MCF 10A (cell line): ENCODE data around the gene USP6NL. TPM values are rescaled to one million over a fixed set of nuclear protein-coding genes. Genes with fewer than 3 reads are reported as not detected.

Experiments used
- BruUV-seq: library from RNA; stranded (reverse); fragments of 400-500 nt; replicated peaks from 2 replicates; lab custom pipeline; 2021; lab: Mats Ljungman, UMichigan
- CTCF ChIA-PET: fragments of 300-600 bp; sonication (Branson Sonifier 250); formaldehyde crosslinking; extraction: SDS; loops from one replicate; lab custom pipeline; 2021; ENCODE audit warnings: antibody characterized with exemption, inconsistent platforms; lab: Yijun Ruan, JAX
- POLR2A ChIA-PET: fragments of 300-600, 350-650 bp; sonication (Branson Sonifier 250); formaldehyde crosslinking; extraction: SDS; loops from one replicate; lab custom pipeline; 2020; ENCODE audit warnings: antibody characterized with exemption, inconsistent platforms; lab: Yijun Ruan, JAX
- DNase-seq: peaks from one replicate; pipeline ENCODE4 v3.0.0-alpha.2; 2018; ENCODE audit not compliant: unreplicated experiment
- H3K27ac Mint-ChIP-seq: one replicate; pipeline ENCODE4 v1.8.0; 2022; ENCODE audit warnings: mild to moderate bottlenecking, low read depth, mixed read lengths; ENCODE audit not compliant: unreplicated experiment
- H3K27me3 Mint-ChIP-seq: one replicate; pipeline ENCODE4 v1.8.0; 2022; ENCODE audit warnings: mixed read lengths; ENCODE audit not compliant: insufficient read depth, unreplicated experiment
- H3K36me3 Mint-ChIP-seq: one replicate; pipeline ENCODE4 v1.8.0; 2022; ENCODE audit warnings: mild to moderate bottlenecking, moderate library complexity, mixed read lengths; ENCODE audit not compliant: insufficient read depth, unreplicated experiment
- H3K4me1 Mint-ChIP-seq: one replicate; pipeline ENCODE4 v1.8.0; 2022; ENCODE audit warnings: mixed read lengths; ENCODE audit not compliant: insufficient read depth, unreplicated experiment
- H3K4me3 Mint-ChIP-seq: one replicate; pipeline ENCODE4 v1.8.0; 2022; ENCODE audit warnings: mild to moderate bottlenecking, moderate library complexity, mixed read lengths; ENCODE audit not compliant: unreplicated experiment
- H3K9me3 Mint-ChIP-seq: one replicate; pipeline ENCODE4 v1.8.0; 2022; ENCODE audit warnings: mixed read lengths; ENCODE audit not compliant: unreplicated experiment
- intact Hi-C: fragments of 100-400 bp; cut with micrococcal nuclease; formaldehyde crosslinking; loops from 2 replicates; pipeline ENCODE4 v1.14.1; 2022
- total RNA-seq: library from RNA; stranded (reverse); gene quantifications from 2 replicates; pipeline ENCODE4 v1.2.3, GENCODE V29; 2022
- TF ChIP-seq, protein P1 (sequence below): fragments of 200-600 bp; IDR thresholded peaks from one replicate; pipeline ENCODE4 v1.8.0; 2022; ENCODE audit warnings: antibody characterized with exemption, mild to moderate bottlenecking; ENCODE audit not compliant: unreplicated experiment

The USP6NL gene
- total RNA-seq, 1 experiment from 2014 or later = 19.2 TPM

GRCh38 chr10:11539191-11539868 lies 72.1 kb downstream of the USP6NL start:
- CTCF ChIA-PET = no interaction called here
- H3K36me3 Mint-ChIP-seq = no peaks in the 10 kb centered on the region
- peaks cover 17% of the 10 kb centered on the region for H3K4me1 Mint-ChIP-seq
- peak; percentile 62 for DNase-seq
- POLR2A ChIA-PET = interaction anchor here (0.8 to 1.8 kb wide), 7 partner anchors 9 to 70 kb away, joined by 3 to 7 read pairs (median 4); no protein-coding TSS in a partner anchor
- H3K27me3 Mint-ChIP-seq = no peaks in the 10 kb centered on the region
- no TSS peak for BruUV-seq
- H3K9me3 Mint-ChIP-seq = no peaks in the 10 kb centered on the region
- intact Hi-C loops = no loop called here
- no peak overlapping the region for H3K4me3 Mint-ChIP-seq
- peak overlapping the region; percentile 82 for H3K27ac Mint-ChIP-seq
- TF ChIP-seq, protein P1, sequence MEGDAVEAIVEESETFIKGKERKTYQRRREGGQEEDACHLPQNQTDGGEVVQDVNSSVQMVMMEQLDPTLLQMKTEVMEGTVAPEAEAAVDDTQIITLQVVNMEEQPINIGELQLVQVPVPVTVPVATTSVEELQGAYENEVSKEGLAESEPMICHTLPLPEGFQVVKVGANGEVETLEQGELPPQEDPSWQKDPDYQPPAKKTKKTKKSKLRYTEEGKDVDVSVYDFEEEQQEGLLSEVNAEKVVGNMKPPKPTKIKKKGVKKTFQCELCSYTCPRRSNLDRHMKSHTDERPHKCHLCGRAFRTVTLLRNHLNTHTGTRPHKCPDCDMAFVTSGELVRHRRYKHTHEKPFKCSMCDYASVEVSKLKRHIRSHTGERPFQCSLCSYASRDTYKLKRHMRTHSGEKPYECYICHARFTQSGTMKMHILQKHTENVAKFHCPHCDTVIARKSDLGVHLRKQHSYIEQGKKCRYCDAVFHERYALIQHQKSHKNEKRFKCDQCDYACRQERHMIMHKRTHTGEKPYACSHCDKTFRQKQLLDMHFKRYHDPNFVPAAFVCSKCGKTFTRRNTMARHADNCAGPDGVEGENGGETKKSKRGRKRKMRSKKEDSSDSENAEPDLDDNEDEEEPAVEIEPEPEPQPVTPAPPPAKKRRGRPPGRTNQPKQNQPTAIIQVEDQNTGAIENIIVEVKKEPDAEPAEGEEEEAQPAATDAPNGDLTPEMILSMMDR = no peak

- no peaks in the 10 kb centered on the region for H3K36me3 Mint-ChIP-seq
- peaks cover 17% of the 10 kb centered on the region for H3K4me1 Mint-ChIP-seq
- H3K27ac Mint-ChIP-seq = peak overlapping the region; percentile 82
- DNase-seq = no peak
- intact Hi-C loops = no loop called here
- no peaks in the 10 kb centered on the region for H3K27me3 Mint-ChIP-seq
- no peak overlapping the region for H3K4me3 Mint-ChIP-seq
- no peaks in the 10 kb centered on the region for H3K9me3 Mint-ChIP-seq
- TF ChIP-seq, protein P1 = no peak
- ChIA-PET CTCF (interaction anchor here (1.2 to 1.7 kb wide), 2 partner anchors 23 to 218 kb away, joined by 3 to 5 read pairs; no protein-coding TSS in a partner anchor), POLR2A (interaction anchor here (0.7 to 1.8 kb wide), 5 partner anchors 13 to 71 kb away, joined by 3 to 7 read pairs (median 4); no protein-coding TSS in a partner anchor)
- TSS peak; percentile 35 for BruUV-seq
Measured at GRCh38 chr10:11538834-11539190, 72.6 kb downstream of the USP6NL start.

GRCh38 chr10:11536228-11536627 lies 75.2 kb downstream of the USP6NL start:
- H3K36me3 Mint-ChIP-seq = no peaks in the 10 kb centered on the region
- POLR2A ChIA-PET = interaction anchor here (0.6 to 1.6 kb wide), 3 partner anchors 14 to 659 kb away, joined by 4 read pairs; partner anchors contain the start of gene NUDT5
- no peak for DNase-seq
- H3K27me3 Mint-ChIP-seq = no peaks in the 10 kb centered on the region
- intact Hi-C loops = no loop called here
- no peak overlapping the region for H3K4me3 Mint-ChIP-seq
- no peaks in the 10 kb centered on the region for H3K9me3 Mint-ChIP-seq
- no peak overlapping the region for H3K27ac Mint-ChIP-seq
- peaks cover 23% of the 10 kb centered on the region for H3K4me1 Mint-ChIP-seq
- CTCF ChIA-PET = interaction anchor here (0.8 to 2.2 kb wide), 2 partner anchors 11 to 188 kb away, joined by 3 to 12 read pairs; no protein-coding TSS in a partner anchor
- TF ChIP-seq, protein P1 = no peak
- no TSS peak for BruUV-seq

DNA sequence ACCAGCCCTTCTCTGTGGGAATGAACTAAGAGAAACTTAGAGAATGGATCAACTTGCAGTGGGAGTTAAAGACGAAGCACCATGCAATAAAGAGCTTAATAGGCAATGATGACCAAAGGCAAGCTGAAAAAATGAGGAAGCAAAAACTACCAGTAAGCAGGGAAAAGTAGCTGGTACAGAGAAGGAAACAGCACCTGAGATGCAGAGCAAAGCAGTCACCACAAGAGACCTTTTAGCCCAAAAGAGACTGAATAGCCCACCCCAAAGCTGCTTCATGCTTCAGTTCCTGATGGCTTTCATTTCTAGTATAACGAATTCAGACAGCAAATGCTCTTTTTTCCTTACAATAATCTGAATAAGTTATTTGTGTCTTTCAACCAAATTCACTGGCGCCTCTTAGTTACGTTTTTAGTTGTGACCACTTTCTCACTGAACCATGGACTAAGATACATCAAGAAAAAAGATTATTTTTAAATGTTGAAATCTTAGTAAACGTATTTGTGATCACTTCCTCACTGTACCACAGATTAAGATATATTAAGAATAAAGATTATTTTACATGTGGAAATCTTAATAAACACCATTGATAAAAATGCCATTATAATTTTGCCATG lies 76.0 kb downstream of the USP6NL start:
- no TSS peak for BruUV-seq

More for the DNA sequence above, 76.0 kb downstream of the USP6NL start:
- H3K36me3 Mint-ChIP-seq = no peaks in the 10 kb centered on the region
- H3K4me1 Mint-ChIP-seq = peaks cover 21% of the 10 kb centered on the region
- no peaks in the 10 kb centered on the region for H3K9me3 Mint-ChIP-seq
- intact Hi-C loops = no loop called here
- ChIA-PET POLR2A (no interaction called here), CTCF (interaction anchor here (0.8 to 2.2 kb wide), 2 partner anchors 12 to 189 kb away, joined by 3 to 12 read pairs; no protein-coding TSS in a partner anchor)
- TF ChIP-seq, protein P1 = no peak
- no peak for DNase-seq
- no peaks in the 10 kb centered on the region for H3K27me3 Mint-ChIP-seq
- no peak overlapping the region for H3K4me3 Mint-ChIP-seq
- H3K27ac Mint-ChIP-seq = no peak overlapping the region
